ENCODE data around the gene PIP5K1B. TPM values are rescaled to one million over a fixed set of nuclear protein-coding genes. Genes with fewer than 3 reads are reported as not detected.

PIP5K1B gene
- total and polyA plus RNA-seq, 10 of the 15 experiments (the other 5 are each of a cell fraction or from before 2014, with no cell fraction given) = 6.8 to 16.3 (median 10.6) TPM

- Histone ChIP-seq H3K4me1 (ENCODE audit: control insufficient read depth, insufficient read depth, low read length) (peaks cover 11% of the 10 kb centered on the region), H4K20me1 (ENCODE audit: control insufficient read depth, insufficient read depth) (no peaks in the 10 kb centered on the region), H2AFZ (ENCODE audit: control insufficient read depth, low read depth, low read length) (no peak overlapping the region), H3K27ac (ENCODE audit: control insufficient read depth, insufficient read depth) (no peak overlapping the region), H3K9me3 (replicated peaks; ENCODE audit: control insufficient read depth, insufficient read depth, low read length) (no peaks in the 10 kb centered on the region), H3K36me3 (ENCODE audit: control insufficient read depth in 2 of 2, insufficient read depth in 2 of 2, low read length in 1 of 2) (no peaks in the 10 kb centered on the region), H3K4me3 (no peak overlapping the region), H3K79me2 (ENCODE audit: control insufficient read depth, insufficient read depth, low read length) (no peaks in the 10 kb centered on the region), H3K27me3 (replicated peaks in 1 of 2; ENCODE audit: control insufficient read depth in 2 of 2, insufficient read depth in 2 of 2, low read length in 1 of 2) (no peaks in the 10 kb centered on the region), H3K9ac (ENCODE audit: control insufficient read depth, insufficient read depth, low read length) (no peak overlapping the region), H3K4me2 (ENCODE audit: control insufficient read depth, insufficient read depth) (no peak overlapping the region)
- FAIRE-seq = no peak
- ChIA-PET CTCF (interaction anchor here (0.9 to 4.4 kb wide), 11 partner anchors 13 to 415 kb away, joined by 3 to 39 read pairs (median 3); partner anchors contain the start of genes FXN and PIP5K1B), SMC1A (ENCODE audit: uncharacterized antibody, unreplicated experiment) (interaction anchor here (0.7 to 3.4 kb wide), 10 partner anchors 14 to 415 kb away, joined by 3 to 21 read pairs (median 5); no protein-coding TSS in a partner anchor), POLR2A (no interaction called here), RAD21 (ENCODE audit: unreplicated experiment) (interaction anchor here (0.8 to 3.1 kb wide), 9 partner anchors 14 to 415 kb away, joined by 3 to 44 read pairs (median 4); no protein-coding TSS in a partner anchor)
- no peak for TF ChIP-seq ZNF24 (IDR thresholded peaks at IDR 0.05)
- no peak for TF ChIP-seq MYB (IDR thresholded peaks at IDR 0.05; ENCODE audit: borderline replicate concordance, low read depth, low read length)
- no peak for TF ChIP-seq ZBTB11 (CRISPR knock-in tag; IDR thresholded peaks at IDR 0.05)
- TF ChIP-seq ZSCAN29 (IDR thresholded peaks at IDR 0.05) = no peak
- TF ChIP-seq BMI1 (IDR thresholded peaks at IDR 0.05; ENCODE audit: borderline replicate concordance) = no peak
- no peak for TF ChIP-seq POLR2A (IDR thresholded peaks at IDR 0.05; ENCODE audit: low read depth, low read length)
- no peak for TF ChIP-seq SP1 (IDR thresholded peaks at IDR 0.05; ENCODE audit: low read depth, low read length)
- no peak for TF ChIP-seq SIN3A (IDR thresholded peaks at IDR 0.05; ENCODE audit: low read depth, low read length)
- TF ChIP-seq MLLT1 (IDR thresholded peaks at IDR 0.05) = no peak
- no peak for TF ChIP-seq ZNF622 (IDR thresholded peaks at IDR 0.05)
- TF ChIP-seq ASH2L (IDR thresholded peaks at IDR 0.05; ENCODE audit: borderline replicate concordance, low read depth) = no peak
- TF ChIP-seq, protein P1, sequence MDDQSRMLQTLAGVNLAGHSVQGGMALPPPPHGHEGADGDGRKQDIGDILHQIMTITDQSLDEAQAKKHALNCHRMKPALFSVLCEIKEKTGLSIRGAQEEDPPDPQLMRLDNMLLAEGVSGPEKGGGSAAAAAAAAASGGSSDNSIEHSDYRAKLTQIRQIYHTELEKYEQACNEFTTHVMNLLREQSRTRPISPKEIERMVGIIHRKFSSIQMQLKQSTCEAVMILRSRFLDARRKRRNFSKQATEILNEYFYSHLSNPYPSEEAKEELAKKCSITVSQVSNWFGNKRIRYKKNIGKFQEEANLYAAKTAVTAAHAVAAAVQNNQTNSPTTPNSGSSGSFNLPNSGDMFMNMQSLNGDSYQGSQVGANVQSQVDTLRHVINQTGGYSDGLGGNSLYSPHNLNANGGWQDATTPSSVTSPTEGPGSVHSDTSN (IDR thresholded peaks at IDR 0.05; ENCODE audit: insufficient replicate concordance, low read depth, low read length) = no peak
- no peak for TF ChIP-seq CBX5 (IDR thresholded peaks at IDR 0.05; ENCODE audit: low read depth)
- no peak for ATAC-seq
- in situ Hi-C loops (cut with MboI) = loop anchor here (10.0 kb wide), 1 partner anchor 294 kb away; the partner anchor contains the start of gene PIP5K1B
- no peak for DNase-seq (ENCODE audit: low read depth, low spot score)
- intact Hi-C loops (cut with micrococcal nuclease; ENCODE audit: unreplicated experiment) = loop anchor here (2.0 to 5.0 kb wide), 7 partner anchors 46 to 314 kb away; partner anchors contain the start of gene PIP5K1B
- 72% methylated on average over 4 of the region's 4 CpGs for WGBS (ENCODE audit: insufficient coverage, insufficient replicate concordance, low lambda C conversion rate, missing lambda C conversion rate)
- BruUV-seq (replicated peaks) = no TSS peak
Measured at GRCh38 chr9:68998385-68998784, 293.3 kb downstream of the PIP5K1B start.
